ENCODE results near the gene PKMYT1.

Gene PKMYT1

GRCh38 chr16:3010510-3010909 is 30.3 kb upstream of the PKMYT1 start:
- peaks cover 21% of the 10 kb centered on the region for H3K4me1 Mint-ChIP-seq (ENCODE audit: low read depth)
- H3K4me3 Mint-ChIP-seq: no peak overlapping the region
- no peaks in the 10 kb centered on the region for H3K9me3 Mint-ChIP-seq
- no peak overlapping the region for H3K27ac Mint-ChIP-seq
- H3K27me3 Mint-ChIP-seq (ENCODE audit: low read depth): peaks cover 22% of the 10 kb centered on the region
- no peaks in the 10 kb centered on the region for H3K36me3 Mint-ChIP-seq (ENCODE audit: low read depth)

GRCh38 chr16:3009568-3010390 is 29.5 kb upstream of the PKMYT1 start:
- Mint-ChIP-seq H3K27ac (no peak overlapping the region), H3K9me3 (no peaks in the 10 kb centered on the region), H3K4me3 (no peak overlapping the region), H3K4me1 (ENCODE audit: low read depth) (peaks cover 22% of the 10 kb centered on the region), H3K36me3 (ENCODE audit: low read depth) (no peaks in the 10 kb centered on the region), H3K27me3 (ENCODE audit: low read depth) (peaks cover 21% of the 10 kb centered on the region)

GRCh38 chr16:3008690-3009037 is 28.4 kb upstream of the PKMYT1 start:
- Mint-ChIP-seq H3K4me1 (ENCODE audit: low read depth) (peaks cover 23% of the 10 kb centered on the region), H3K9me3 (no peaks in the 10 kb centered on the region), H3K36me3 (ENCODE audit: low read depth) (no peaks in the 10 kb centered on the region), H3K27ac (no peak overlapping the region), H3K27me3 (ENCODE audit: low read depth) (peaks cover 15% of the 10 kb centered on the region), H3K4me3 (peak overlapping the region; percentile 37)

- H3K4me3 Mint-ChIP-seq: peak overlapping the region; percentile 37
- peaks cover 23% of the 10 kb centered on the region for H3K4me1 Mint-ChIP-seq (ENCODE audit: low read depth)
- H3K27ac Mint-ChIP-seq: peak overlapping the region; percentile 36
- no peaks in the 10 kb centered on the region for H3K36me3 Mint-ChIP-seq (ENCODE audit: low read depth)
- H3K9me3 Mint-ChIP-seq: no peaks in the 10 kb centered on the region
- peaks cover 15% of the 10 kb centered on the region for H3K27me3 Mint-ChIP-seq (ENCODE audit: low read depth)
Observed at GRCh38 chr16:3007957-3008689, 27.9 kb upstream of the PKMYT1 start.

- Mint-ChIP-seq H3K27ac (no peak overlapping the region), H3K36me3 (ENCODE audit: low read depth) (no peaks in the 10 kb centered on the region), H3K4me3 (peak overlapping the region; percentile 2), H3K27me3 (ENCODE audit: low read depth) (peaks cover 15% of the 10 kb centered on the region), H3K4me1 (ENCODE audit: low read depth) (peaks cover 24% of the 10 kb centered on the region), H3K9me3 (no peaks in the 10 kb centered on the region)
Observed at GRCh38 chr16:3007059-3007956, 27.1 kb upstream of the PKMYT1 start.

- peak overlapping the region; percentile 73 for H3K4me3 Mint-ChIP-seq
- H3K27ac Mint-ChIP-seq: no peak overlapping the region
Observed at GRCh38 chr16:3004781-3005284, 24.6 kb upstream of the PKMYT1 start.

GRCh38 chr16:3004319-3004718 is 24.1 kb upstream of the PKMYT1 start:
- no peak overlapping the region for H3K27ac Mint-ChIP-seq
- peaks cover 11% of the 10 kb centered on the region for H3K27me3 Mint-ChIP-seq (ENCODE audit: low read depth)
- no peak overlapping the region for H3K4me3 Mint-ChIP-seq
- H3K36me3 Mint-ChIP-seq (ENCODE audit: low read depth): no peaks in the 10 kb centered on the region
- no peaks in the 10 kb centered on the region for H3K9me3 Mint-ChIP-seq
- peaks cover 24% of the 10 kb centered on the region for H3K4me1 Mint-ChIP-seq (ENCODE audit: low read depth)

More at GRCh38 chr16:3004781-3005284, 24.6 kb upstream of the PKMYT1 start:
- no peaks in the 10 kb centered on the region for H3K36me3 Mint-ChIP-seq (ENCODE audit: low read depth)
- H3K4me1 Mint-ChIP-seq (ENCODE audit: low read depth): peaks cover 24% of the 10 kb centered on the region
- H3K9me3 Mint-ChIP-seq: no peaks in the 10 kb centered on the region
- H3K27me3 Mint-ChIP-seq (ENCODE audit: low read depth): peaks cover 11% of the 10 kb centered on the region

GRCh38 chr16:3003582-3004270 is 23.5 kb upstream of the PKMYT1 start:
- H3K9me3 Mint-ChIP-seq: no peaks in the 10 kb centered on the region
- peak overlapping the region; percentile 72 for H3K4me3 Mint-ChIP-seq
- H3K27me3 Mint-ChIP-seq (ENCODE audit: low read depth): peaks cover 14% of the 10 kb centered on the region
- peaks cover 23% of the 10 kb centered on the region for H3K4me1 Mint-ChIP-seq (ENCODE audit: low read depth)
- H3K27ac Mint-ChIP-seq: peak overlapping the region; percentile 57
- no peaks in the 10 kb centered on the region for H3K36me3 Mint-ChIP-seq (ENCODE audit: low read depth)

- H3K4me1 Mint-ChIP-seq (ENCODE audit: low read depth): peaks cover 4% of the 10 kb centered on the region
- H3K36me3 Mint-ChIP-seq (ENCODE audit: low read depth): no peaks in the 10 kb centered on the region
- peaks cover 7% of the 10 kb centered on the region for H3K27me3 Mint-ChIP-seq (ENCODE audit: low read depth)
- no peak overlapping the region for H3K27ac Mint-ChIP-seq
- H3K4me3 Mint-ChIP-seq: no peak overlapping the region
- H3K9me3 Mint-ChIP-seq: no peaks in the 10 kb centered on the region
Observed at GRCh38 chr16:3001316-3001715, 21.1 kb upstream of the PKMYT1 start.

- Mint-ChIP-seq H3K36me3 (ENCODE audit: low read depth) (no peaks in the 10 kb centered on the region), H3K9me3 (no peaks in the 10 kb centered on the region), H3K27me3 (ENCODE audit: low read depth) (peaks cover 7% of the 10 kb centered on the region), H3K27ac (no peak overlapping the region), H3K4me3 (no peak overlapping the region), H3K4me1 (ENCODE audit: low read depth) (peaks cover 4% of the 10 kb centered on the region)
Observed at GRCh38 chr16:3000540-3000939, 20.3 kb upstream of the PKMYT1 start.

GRCh38 chr16:2999929-3000328 is 19.7 kb upstream of the PKMYT1 start:
- peaks cover 4% of the 10 kb centered on the region for H3K4me1 Mint-ChIP-seq (ENCODE audit: low read depth)
- H3K36me3 Mint-ChIP-seq (ENCODE audit: low read depth): no peaks in the 10 kb centered on the region
- H3K27ac Mint-ChIP-seq: no peak overlapping the region

GRCh38 chr16:2996298-2996697 is 16.1 kb upstream of the PKMYT1 start:
- no peaks in the 10 kb centered on the region for H3K36me3 Mint-ChIP-seq (ENCODE audit: low read depth)
- H3K27me3 Mint-ChIP-seq (ENCODE audit: low read depth): peaks cover 3% of the 10 kb centered on the region
- H3K9me3 Mint-ChIP-seq: no peaks in the 10 kb centered on the region
- no peaks in the 10 kb centered on the region for H3K4me1 Mint-ChIP-seq (ENCODE audit: low read depth)
- no peak overlapping the region for H3K27ac Mint-ChIP-seq
- no peak overlapping the region for H3K4me3 Mint-ChIP-seq

More at GRCh38 chr16:2999929-3000328, 19.7 kb upstream of the PKMYT1 start:
- Mint-ChIP-seq H3K9me3 (no peaks in the 10 kb centered on the region), H3K4me3 (no peak overlapping the region), H3K27me3 (ENCODE audit: low read depth) (peaks cover 6% of the 10 kb centered on the region)

GRCh38 chr16:2992383-2993081 is 12.3 kb upstream of the PKMYT1 start:
- H3K9me3 Mint-ChIP-seq: no peaks in the 10 kb centered on the region
- no peaks in the 10 kb centered on the region for H3K27me3 Mint-ChIP-seq (ENCODE audit: low read depth)
- H3K4me1 Mint-ChIP-seq (ENCODE audit: low read depth): no peaks in the 10 kb centered on the region
- H3K36me3 Mint-ChIP-seq (ENCODE audit: low read depth): no peaks in the 10 kb centered on the region
- H3K4me3 Mint-ChIP-seq: no peak overlapping the region
- H3K27ac Mint-ChIP-seq: no peak overlapping the region
